Neural crest cell (in vitro differentiated cells): ENCODE data around the gene ADD3. TPM values are rescaled to one million over a fixed set of nuclear protein-coding genes. Genes with fewer than 3 reads are reported as not detected.

Experiments used
- DNase-seq: peaks from one replicate; pipeline ENCODE4 v3.0.0; 2021; ENCODE audit warnings: low read depth, mixed read lengths, low spot score
- H3K27ac Mint-ChIP-seq: one replicate; pipeline ENCODE4 v1.8.0; 2021; ENCODE audit warnings: mild to moderate bottlenecking, mixed read lengths; ENCODE audit not compliant: unreplicated experiment
- H3K27me3 Mint-ChIP-seq: 2 replicates; pipeline ENCODE4 v1.8.0; 2021; ENCODE audit warnings: low read depth, mild to moderate bottlenecking, mixed read lengths
- H3K36me3 Mint-ChIP-seq: 2 replicates; pipeline ENCODE4 v1.8.0; 2021; ENCODE audit warnings: low read depth, mild to moderate bottlenecking, mixed read lengths
- H3K4me1 Mint-ChIP-seq: 2 replicates; pipeline ENCODE4 v1.8.0; 2021; ENCODE audit warnings: mixed read lengths
- H3K4me3 Mint-ChIP-seq: one replicate; pipeline ENCODE4 v1.8.0; 2021; ENCODE audit warnings: mild to moderate bottlenecking, mixed read lengths
- H3K9me3 Mint-ChIP-seq: 2 replicates; pipeline ENCODE4 v1.8.0; 2021; ENCODE audit warnings: mixed read lengths
- total RNA-seq: library from RNA; stranded (reverse); gene quantifications from 2 replicates; pipeline ENCODE4 v1.2.1, GENCODE V29; 2021
- TF ChIP-seq, protein P1 (sequence below): fragments of 200-600 bp; sonication (generic); conservative IDR thresholded peaks from 2 replicates; pipeline ENCODE4 v1.5.0; 2021; ENCODE audit warnings: antibody characterized with exemption, mild to moderate bottlenecking

The ADD3 gene
- total RNA-seq, 1 donor from 2014 or later: 50.2 TPM

DNA sequence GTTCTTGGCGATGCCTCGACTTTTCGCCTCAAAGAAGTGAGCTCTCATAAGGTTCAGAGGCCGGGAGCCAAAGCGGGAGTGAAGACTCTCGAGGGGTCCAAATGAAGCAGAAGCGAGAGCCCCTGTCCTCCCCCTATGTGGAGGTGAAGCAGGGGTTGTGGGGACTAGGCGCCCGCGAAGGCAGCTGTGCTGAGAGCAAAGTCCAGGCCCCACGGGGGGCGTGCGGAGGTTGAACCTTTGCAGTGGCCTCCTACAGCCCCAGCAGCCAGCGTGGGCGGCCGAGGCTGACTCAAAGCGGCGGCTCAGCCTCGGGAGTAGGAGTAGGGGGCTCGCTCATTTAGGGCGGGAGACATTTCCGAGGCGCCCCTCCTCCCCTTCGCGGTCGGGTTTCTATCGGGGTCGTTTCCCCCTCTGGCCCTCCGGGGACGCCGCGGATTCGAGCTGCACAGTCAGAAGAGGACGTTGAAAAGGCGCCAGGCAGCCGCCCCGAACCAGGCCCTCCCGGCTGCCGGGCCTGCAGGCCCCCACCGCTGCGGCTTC is 553 bp upstream of the ADD3 start:
- no peaks in the 10 kb centered on the region for H3K9me3 Mint-ChIP-seq
- H3K4me3 Mint-ChIP-seq: no peak overlapping the region
- H3K4me1 Mint-ChIP-seq: peaks cover 44% of the 10 kb centered on the region
- TF ChIP-seq, protein P1, sequence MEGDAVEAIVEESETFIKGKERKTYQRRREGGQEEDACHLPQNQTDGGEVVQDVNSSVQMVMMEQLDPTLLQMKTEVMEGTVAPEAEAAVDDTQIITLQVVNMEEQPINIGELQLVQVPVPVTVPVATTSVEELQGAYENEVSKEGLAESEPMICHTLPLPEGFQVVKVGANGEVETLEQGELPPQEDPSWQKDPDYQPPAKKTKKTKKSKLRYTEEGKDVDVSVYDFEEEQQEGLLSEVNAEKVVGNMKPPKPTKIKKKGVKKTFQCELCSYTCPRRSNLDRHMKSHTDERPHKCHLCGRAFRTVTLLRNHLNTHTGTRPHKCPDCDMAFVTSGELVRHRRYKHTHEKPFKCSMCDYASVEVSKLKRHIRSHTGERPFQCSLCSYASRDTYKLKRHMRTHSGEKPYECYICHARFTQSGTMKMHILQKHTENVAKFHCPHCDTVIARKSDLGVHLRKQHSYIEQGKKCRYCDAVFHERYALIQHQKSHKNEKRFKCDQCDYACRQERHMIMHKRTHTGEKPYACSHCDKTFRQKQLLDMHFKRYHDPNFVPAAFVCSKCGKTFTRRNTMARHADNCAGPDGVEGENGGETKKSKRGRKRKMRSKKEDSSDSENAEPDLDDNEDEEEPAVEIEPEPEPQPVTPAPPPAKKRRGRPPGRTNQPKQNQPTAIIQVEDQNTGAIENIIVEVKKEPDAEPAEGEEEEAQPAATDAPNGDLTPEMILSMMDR: no peak
- no peaks in the 10 kb centered on the region for H3K27me3 Mint-ChIP-seq
- no peak for DNase-seq
- H3K36me3 Mint-ChIP-seq: no peaks in the 10 kb centered on the region
- H3K27ac Mint-ChIP-seq: peak overlapping the region; percentile 70

DNA sequence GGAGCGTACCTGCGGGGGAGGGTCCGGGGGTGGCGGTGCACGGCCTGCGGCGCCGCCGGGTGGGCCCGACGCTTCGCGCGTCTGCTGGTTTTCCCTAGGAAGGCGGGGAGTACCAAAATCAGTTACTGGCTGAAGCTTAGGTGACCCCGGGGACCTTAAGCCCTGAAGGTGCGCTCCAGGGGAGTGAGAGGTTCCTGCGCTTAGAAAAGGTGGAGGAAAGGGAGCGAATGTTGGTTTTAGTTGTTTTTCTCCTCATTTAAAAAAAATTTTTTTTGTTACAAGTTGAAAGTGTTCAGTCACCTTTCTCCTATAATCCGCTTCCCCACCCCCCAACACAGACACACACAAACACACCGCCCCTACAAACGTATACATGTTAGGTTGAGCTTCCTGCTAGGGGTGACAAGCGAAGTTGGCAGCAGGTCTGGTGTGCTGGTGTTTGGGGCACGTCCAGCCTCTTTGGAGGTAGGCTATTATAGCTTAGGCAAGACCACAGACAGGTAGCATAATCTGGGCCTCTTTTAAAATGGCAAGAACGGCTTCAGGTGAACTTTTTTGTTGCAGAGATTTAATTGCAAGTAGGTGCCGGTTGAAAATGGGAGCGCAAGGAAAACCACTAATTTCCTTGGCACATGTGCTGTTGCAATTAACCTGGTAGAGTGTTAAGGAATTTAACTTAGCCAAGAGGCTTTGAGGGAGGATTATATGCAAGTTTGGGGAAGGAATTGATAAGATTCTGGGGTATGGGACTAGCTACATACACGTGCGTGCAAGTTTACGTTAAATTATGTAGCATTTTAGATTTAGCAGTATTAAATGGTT is 945 bp downstream of the ADD3 start:
- Mint-ChIP-seq H3K4me1 (peaks cover 50% of the 10 kb centered on the region), H3K36me3 (no peaks in the 10 kb centered on the region), H3K27ac (no peak overlapping the region), H3K9me3 (no peaks in the 10 kb centered on the region), H3K4me3 (no peak overlapping the region), H3K27me3 (no peaks in the 10 kb centered on the region)
- TF ChIP-seq, protein P1: no peak
- DNase-seq: no peak

DNA sequence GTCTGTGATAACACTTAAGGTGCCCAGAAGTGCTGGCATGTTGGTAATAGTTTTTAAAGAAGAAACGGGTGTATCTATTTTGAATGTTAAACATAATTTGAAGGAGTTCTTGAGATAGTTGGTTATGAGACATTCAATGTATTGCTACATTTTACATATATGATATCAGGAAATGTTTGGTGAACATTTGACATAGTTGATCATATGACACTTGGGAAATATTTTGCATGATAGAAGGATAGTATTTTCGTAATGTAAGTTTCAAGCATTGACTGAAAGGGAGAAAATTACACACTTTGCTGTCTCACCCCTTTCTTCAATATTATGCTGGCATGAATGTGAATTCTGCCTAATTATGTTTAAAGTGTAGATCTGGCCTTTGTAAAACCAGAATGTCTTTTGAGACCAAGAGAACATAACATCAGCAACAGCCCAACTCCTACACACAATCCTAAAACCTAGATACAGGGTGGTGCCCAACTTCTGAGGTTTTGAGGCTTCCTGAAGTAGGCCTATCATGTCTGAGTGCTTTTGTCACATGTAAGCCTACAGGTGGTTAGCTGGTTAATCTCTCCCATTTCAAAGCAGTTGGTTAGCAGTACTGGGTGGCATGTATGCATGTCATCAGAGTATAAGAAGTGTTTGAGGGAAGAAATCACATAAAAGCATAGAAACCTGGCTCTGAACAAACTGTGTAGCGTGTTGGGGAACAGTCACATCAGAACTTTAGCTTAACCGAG is 2.1 kb downstream of the ADD3 start:
- no peak overlapping the region for H3K4me3 Mint-ChIP-seq
- TF ChIP-seq, protein P1: no peak
- H3K9me3 Mint-ChIP-seq: no peaks in the 10 kb centered on the region
- H3K27ac Mint-ChIP-seq: no peak overlapping the region
- no peaks in the 10 kb centered on the region for H3K36me3 Mint-ChIP-seq
- H3K4me1 Mint-ChIP-seq: peaks cover 52% of the 10 kb centered on the region
- H3K27me3 Mint-ChIP-seq: no peaks in the 10 kb centered on the region
- no peak for DNase-seq

DNA sequence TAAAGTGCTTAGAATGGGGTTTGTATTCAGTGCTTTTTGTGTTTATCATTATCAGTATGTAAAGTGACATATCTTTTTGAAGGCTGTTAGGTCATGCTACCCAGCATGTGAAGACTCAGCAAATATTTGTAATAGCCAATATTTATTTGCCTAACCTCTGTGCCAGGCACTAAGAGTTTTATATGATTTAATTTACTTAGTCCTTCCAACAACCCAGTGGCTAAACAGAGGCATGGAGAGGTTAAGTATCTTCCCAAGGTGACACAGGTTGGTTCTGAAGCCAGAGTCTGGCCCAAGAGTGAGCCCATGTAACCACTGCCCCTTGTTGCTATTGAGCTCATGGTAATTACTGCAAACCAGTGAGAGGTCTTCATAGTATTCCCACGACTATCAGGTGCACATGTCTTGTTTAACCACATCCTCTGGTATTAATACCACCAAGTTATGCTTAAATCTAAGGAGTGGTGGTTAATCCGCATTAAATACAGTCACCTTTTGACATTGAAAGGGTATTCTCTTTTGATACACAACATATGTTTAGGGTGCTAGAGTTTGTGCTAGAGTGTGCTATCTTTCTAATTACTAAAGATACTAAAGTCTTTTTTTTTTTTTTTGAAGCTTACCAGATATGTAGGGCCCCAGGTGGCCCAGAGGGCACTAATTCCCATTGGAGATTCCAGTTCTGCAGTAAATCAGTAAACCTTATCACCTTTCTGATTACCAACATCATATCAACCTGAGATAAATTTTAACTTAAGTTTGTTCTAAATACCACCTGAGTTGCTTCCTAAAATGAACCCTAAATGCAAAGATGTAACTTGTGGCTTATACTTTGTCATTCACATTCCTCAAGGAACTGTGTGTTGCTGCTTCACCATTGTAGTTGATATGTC is 2.9 kb downstream of the ADD3 start:
- H3K4me1 Mint-ChIP-seq: peaks cover 56% of the 10 kb centered on the region
- no peak overlapping the region for H3K27ac Mint-ChIP-seq
- H3K4me3 Mint-ChIP-seq: peak overlapping the region; percentile 65

More for the DNA sequence above, 2.9 kb downstream of the ADD3 start:
- no peaks in the 10 kb centered on the region for H3K36me3 Mint-ChIP-seq
- TF ChIP-seq, protein P1: no peak
- H3K9me3 Mint-ChIP-seq: no peaks in the 10 kb centered on the region
- H3K27me3 Mint-ChIP-seq: no peaks in the 10 kb centered on the region
- no peak for DNase-seq
